H54 (cell line): ENCODE measurements around the gene OR2T35.

Source experiments
- DNase-seq: peaks from one replicate; pipeline ENCODE4 v3.0.0; 2011; ENCODE audit warnings: low spot score, mixed read lengths; ENCODE audit not compliant: insufficient read length
- FAIRE-seq: peaks from 3 replicates; lab custom pipeline; 2011; peaks lifted over from hg19 to GRCh38; lab: Jason Lieb, UNC
- POLR2A ChIP-seq: IDR thresholded peaks from 2 replicates; pipeline ENCODE4 v1.6.1; 2011; ENCODE audit warnings: low read depth, mild to moderate bottlenecking, low read length

OR2T35 gene

DNA sequence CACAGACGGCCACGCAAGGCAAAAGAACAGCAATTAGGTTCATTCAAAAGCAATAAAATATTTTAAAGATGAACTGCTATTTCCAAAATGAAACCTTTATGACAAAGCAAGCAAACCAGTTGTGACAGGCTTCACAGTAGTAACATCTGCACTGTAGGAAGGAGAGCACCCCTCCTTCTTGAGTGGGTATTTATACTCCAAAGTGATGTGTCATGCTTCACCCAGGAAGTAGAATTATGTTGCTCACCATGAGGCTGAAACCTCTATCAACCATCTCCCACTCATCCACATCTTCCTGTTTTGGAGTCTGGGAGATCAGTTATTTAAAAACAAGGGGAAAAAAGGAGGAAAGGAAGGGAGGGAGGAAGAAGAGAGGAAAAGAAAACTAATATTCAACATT is 48.5 kb downstream of the OR2T35 start:
- DNase-seq (no peak), FAIRE-seq (no peak)
- no peak for TF ChIP-seq POLR2A

DNA sequence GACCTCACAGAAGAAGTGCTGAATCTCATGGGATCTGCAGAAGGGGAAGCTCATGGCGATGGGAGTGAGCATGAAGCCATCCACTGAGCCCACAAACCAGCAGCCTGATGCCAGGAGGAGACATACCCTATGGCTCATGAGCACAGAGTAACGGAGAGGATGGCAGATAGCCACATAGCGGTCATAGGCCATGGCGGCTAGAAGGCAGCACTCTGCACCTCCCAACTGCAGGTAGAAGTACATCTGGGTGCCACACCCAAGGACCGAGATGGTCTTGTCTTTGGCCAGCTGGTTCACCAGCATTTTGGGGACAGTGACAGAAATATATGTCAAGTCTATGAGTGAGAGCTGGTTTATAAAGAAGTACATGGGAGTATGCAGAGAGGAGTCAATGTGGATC is 51.9 kb downstream of the OR2T35 start:
- no peak for TF ChIP-seq POLR2A
- DNase-seq (no peak), FAIRE-seq (no peak)

DNA sequence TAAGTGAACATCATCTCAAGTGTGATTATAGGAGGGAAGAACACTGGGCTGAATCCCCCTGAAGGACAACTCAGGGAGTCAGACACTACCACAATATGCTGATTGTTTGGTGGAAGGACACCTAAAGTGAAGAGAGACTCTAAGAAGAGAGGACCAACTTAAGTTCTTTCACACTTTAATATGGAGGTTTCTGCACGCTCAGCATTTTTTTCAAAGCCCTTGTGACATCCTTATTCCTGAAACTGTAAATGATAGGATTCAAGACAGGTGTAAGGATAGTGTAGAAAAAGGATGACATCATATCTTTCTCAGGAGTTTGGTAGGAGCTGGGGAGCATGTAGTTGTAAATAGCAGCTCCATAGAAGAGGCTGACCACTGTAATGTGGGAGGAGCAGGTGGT is 52.4 kb downstream of the OR2T35 start:
- no peak for TF ChIP-seq POLR2A
- DNase-seq = no peak
- FAIRE-seq = no peak

GRCh38 chr1:248590055-248590454 is 55.0 kb downstream of the OR2T35 start:
- FAIRE-seq (no peak), DNase-seq (no peak)
- no peak for TF ChIP-seq POLR2A

GRCh38 chr1:248589334-248589733 is 55.7 kb downstream of the OR2T35 start:
- no peak for FAIRE-seq
- TF ChIP-seq POLR2A = no peak

More at GRCh38 chr1:248589334-248589733, 55.7 kb downstream of the OR2T35 start:
- DNase-seq = no peak
